ENCODE data around the gene CAD. TPM values are rescaled to one million over a fixed set of nuclear protein-coding genes. Genes with fewer than 3 reads are reported as not detected.

Gene CAD
- total and polyA plus RNA-seq, 9 of the 15 experiments (the other 6 are each of a cell fraction or from before 2014, with no cell fraction given), result 7.5 to 126 (median 33.7) TPM

DNA sequence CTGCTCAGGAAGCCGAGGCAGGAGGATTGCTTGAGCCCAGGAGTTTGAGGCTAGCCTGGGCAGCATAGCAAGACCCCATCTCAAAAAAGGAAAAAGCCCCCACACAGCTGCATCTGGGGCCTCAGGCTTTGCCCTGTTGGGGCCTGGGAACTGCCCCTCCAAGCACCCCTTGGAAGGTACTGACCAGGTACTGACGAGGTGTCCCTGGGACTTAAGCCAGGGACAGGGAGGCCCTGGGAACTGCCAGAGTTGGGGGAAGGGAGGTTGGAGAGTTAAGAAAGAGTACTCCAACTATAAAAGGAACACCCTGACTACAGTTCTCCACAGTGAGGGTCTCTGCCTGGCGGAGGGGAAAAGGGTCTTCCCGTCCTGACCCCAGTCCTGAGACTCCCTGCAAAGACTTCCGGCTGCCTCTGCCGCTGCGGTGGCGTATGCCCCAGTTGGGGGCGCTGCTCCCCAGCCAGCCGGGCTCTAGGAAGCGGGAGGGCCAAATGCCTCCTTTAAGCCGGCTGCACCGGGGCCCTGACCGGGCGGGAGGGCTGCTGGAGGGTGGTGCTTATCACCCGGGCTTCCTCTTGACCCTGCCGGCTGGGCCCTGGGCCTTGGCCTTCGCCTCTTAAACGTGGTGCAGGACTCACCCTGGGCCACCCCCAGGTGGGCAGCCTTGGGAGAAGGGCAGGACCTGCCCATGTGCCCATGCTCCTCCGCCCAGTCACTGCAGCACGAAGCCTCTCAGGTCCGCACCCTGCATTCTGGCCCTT, 32.9 kb downstream of the CAD start (continued):
- no peak for TF ChIP-seq ZKSCAN8 (CRISPR knock-in tag; IDR thresholded peaks at IDR 0.05)
- TF ChIP-seq RBBP5 (IDR thresholded peaks at IDR 0.05; ENCODE audit: borderline replicate concordance, insufficient read depth, low read length, poor library complexity, severe bottlenecking), result no peak
- TF ChIP-seq TCF7L2 (IDR thresholded peaks at IDR 0.05; ENCODE audit: low read depth, low read length), result no peak
- TF ChIP-seq KLF10 (CRISPR knock-in tag; IDR thresholded peaks at IDR 0.05), result no peak
- no peak for TF ChIP-seq ASH1L (IDR thresholded peaks at IDR 0.05; ENCODE audit: borderline replicate concordance, low read depth, partially characterized antibody)
- TF ChIP-seq CSDE1 (IDR thresholded peaks at IDR 0.05), result no peak
- TF ChIP-seq, protein P1, sequence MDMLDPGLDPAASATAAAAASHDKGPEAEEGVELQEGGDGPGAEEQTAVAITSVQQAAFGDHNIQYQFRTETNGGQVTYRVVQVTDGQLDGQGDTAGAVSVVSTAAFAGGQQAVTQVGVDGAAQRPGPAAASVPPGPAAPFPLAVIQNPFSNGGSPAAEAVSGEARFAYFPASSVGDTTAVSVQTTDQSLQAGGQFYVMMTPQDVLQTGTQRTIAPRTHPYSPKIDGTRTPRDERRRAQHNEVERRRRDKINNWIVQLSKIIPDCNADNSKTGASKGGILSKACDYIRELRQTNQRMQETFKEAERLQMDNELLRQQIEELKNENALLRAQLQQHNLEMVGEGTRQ (CRISPR knock-in tag; IDR thresholded peaks at IDR 0.05), result no peak
- TF ChIP-seq, protein P2, sequence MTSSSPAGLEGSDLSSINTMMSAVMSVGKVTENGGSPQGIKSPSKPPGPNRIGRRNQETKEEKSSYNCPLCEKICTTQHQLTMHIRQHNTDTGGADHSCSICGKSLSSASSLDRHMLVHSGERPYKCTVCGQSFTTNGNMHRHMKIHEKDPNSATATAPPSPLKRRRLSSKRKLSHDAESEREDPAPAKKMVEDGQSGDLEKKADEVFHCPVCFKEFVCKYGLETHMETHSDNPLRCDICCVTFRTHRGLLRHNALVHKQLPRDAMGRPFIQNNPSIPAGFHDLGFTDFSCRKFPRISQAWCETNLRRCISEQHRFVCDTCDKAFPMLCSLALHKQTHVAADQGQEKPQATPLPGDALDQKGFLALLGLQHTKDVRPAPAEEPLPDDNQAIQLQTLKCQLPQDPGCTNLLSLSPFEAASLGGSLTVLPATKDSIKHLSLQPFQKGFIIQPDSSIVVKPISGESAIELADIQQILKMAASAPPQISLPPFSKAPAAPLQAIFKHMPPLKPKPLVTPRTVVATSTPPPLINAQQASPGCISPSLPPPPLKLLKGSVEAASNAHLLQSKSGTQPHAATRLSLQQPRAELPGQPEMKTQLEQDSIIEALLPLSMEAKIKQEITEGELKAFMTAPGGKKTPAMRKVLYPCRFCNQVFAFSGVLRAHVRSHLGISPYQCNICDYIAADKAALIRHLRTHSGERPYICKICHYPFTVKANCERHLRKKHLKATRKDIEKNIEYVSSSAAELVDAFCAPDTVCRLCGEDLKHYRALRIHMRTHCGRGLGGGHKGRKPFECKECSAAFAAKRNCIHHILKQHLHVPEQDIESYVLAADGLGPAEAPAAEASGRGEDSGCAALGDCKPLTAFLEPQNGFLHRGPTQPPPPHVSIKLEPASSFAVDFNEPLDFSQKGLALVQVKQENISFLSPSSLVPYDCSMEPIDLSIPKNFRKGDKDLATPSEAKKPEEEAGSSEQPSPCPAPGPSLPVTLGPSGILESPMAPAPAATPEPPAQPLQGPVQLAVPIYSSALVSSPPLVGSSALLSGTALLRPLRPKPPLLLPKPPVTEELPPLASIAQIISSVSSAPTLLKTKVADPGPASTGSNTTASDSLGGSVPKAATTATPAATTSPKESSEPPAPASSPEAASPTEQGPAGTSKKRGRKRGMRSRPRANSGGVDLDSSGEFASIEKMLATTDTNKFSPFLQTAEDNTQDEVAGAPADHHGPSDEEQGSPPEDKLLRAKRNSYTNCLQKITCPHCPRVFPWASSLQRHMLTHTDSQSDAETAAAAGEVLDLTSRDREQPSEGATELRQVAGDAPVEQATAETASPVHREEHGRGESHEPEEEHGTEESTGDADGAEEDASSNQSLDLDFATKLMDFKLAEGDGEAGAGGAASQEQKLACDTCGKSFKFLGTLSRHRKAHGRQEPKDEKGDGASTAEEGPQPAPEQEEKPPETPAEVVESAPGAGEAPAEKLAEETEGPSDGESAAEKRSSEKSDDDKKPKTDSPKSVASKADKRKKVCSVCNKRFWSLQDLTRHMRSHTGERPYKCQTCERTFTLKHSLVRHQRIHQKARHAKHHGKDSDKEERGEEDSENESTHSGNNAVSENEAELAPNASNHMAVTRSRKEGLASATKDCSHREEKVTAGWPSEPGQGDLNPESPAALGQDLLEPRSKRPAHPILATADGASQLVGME (CRISPR knock-in tag; IDR thresholded peaks at IDR 0.05), result no peak
- TF ChIP-seq ZNF57 (CRISPR knock-in tag; IDR thresholded peaks at IDR 0.05), result no peak
- TF ChIP-seq MBD2 (IDR thresholded peaks at IDR 0.05; ENCODE audit: borderline replicate concordance, low read depth), result no peak
- TF ChIP-seq ZNF764 (CRISPR knock-in tag; IDR thresholded peaks at IDR 0.05; ENCODE audit: low read depth), result no peak
- no peak for TF ChIP-seq PML (IDR thresholded peaks at IDR 0.05; ENCODE audit: low read length)
- TF ChIP-seq, protein P3, sequence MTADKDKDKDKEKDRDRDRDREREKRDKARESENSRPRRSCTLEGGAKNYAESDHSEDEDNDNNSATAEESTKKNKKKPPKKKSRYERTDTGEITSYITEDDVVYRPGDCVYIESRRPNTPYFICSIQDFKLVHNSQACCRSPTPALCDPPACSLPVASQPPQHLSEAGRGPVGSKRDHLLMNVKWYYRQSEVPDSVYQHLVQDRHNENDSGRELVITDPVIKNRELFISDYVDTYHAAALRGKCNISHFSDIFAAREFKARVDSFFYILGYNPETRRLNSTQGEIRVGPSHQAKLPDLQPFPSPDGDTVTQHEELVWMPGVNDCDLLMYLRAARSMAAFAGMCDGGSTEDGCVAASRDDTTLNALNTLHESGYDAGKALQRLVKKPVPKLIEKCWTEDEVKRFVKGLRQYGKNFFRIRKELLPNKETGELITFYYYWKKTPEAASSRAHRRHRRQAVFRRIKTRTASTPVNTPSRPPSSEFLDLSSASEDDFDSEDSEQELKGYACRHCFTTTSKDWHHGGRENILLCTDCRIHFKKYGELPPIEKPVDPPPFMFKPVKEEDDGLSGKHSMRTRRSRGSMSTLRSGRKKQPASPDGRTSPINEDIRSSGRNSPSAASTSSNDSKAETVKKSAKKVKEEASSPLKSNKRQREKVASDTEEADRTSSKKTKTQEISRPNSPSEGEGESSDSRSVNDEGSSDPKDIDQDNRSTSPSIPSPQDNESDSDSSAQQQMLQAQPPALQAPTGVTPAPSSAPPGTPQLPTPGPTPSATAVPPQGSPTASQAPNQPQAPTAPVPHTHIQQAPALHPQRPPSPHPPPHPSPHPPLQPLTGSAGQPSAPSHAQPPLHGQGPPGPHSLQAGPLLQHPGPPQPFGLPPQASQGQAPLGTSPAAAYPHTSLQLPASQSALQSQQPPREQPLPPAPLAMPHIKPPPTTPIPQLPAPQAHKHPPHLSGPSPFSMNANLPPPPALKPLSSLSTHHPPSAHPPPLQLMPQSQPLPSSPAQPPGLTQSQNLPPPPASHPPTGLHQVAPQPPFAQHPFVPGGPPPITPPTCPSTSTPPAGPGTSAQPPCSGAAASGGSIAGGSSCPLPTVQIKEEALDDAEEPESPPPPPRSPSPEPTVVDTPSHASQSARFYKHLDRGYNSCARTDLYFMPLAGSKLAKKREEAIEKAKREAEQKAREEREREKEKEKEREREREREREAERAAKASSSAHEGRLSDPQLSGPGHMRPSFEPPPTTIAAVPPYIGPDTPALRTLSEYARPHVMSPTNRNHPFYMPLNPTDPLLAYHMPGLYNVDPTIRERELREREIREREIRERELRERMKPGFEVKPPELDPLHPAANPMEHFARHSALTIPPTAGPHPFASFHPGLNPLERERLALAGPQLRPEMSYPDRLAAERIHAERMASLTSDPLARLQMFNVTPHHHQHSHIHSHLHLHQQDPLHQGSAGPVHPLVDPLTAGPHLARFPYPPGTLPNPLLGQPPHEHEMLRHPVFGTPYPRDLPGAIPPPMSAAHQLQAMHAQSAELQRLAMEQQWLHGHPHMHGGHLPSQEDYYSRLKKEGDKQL (CRISPR knock-in tag; IDR thresholded peaks at IDR 0.05; ENCODE audit: borderline replicate concordance), result no peak
- no peak for TF ChIP-seq TEAD4 (IDR thresholded peaks at IDR 0.05; ENCODE audit: low read length)
- no peak for TF ChIP-seq TEAD4 (CRISPR knock-in tag; IDR thresholded peaks at IDR 0.05; ENCODE audit: borderline replicate concordance)
- TF ChIP-seq ERF (CRISPR knock-in tag; IDR thresholded peaks at IDR 0.05), result no peak
